Measurements from ENCODE around the gene NEDD4L. TPM values are rescaled to one million over a fixed set of nuclear protein-coding genes. Genes with fewer than 3 reads are reported as not detected.
"Not testable (repeated sequence)": the region's sequence is repeated elsewhere in the genome, so short reads cannot be mapped to it uniquely, and the experiment has no call there.

Gene NEDD4L
- total RNA-seq, 1 donor from 2014 or later: 41.4 TPM

GRCh38 chr18:58257461-58257860 lies 213.4 kb downstream of the NEDD4L start:
- no peaks in the 10 kb centered on the region for H3K27me3 Mint-ChIP-seq (ENCODE audit: low read depth)
- no peaks in the 10 kb centered on the region for H3K9me3 Mint-ChIP-seq
- no peak overlapping the region for H3K4me3 Mint-ChIP-seq
- no peak overlapping the region for H3K27ac Mint-ChIP-seq (ENCODE audit: unreplicated experiment)
- DNase-seq (ENCODE audit: low read depth, low spot score): no peak
- no peak for TF ChIP-seq CTCF (conservative IDR thresholded peaks at IDR 0.05)
- peaks cover 4% of the 10 kb centered on the region for H3K36me3 Mint-ChIP-seq (ENCODE audit: low read depth)
- peaks cover 21% of the 10 kb centered on the region for H3K4me1 Mint-ChIP-seq

GRCh38 chr18:58258692-58259342 lies 214.8 kb downstream of the NEDD4L start:
- Mint-ChIP-seq H3K9me3 (no peaks in the 10 kb centered on the region), H3K4me1 (peaks cover 26% of the 10 kb centered on the region), H3K4me3 (no peak overlapping the region), H3K36me3 (ENCODE audit: low read depth) (peaks cover 4% of the 10 kb centered on the region), H3K27ac (ENCODE audit: unreplicated experiment) (no peak overlapping the region), H3K27me3 (ENCODE audit: low read depth) (no peaks in the 10 kb centered on the region)
- TF ChIP-seq CTCF (conservative IDR thresholded peaks at IDR 0.05): no peak
- no peak for DNase-seq (ENCODE audit: low read depth, low spot score)

GRCh38 chr18:58263055-58263957 lies 219.3 kb downstream of the NEDD4L start:
- TF ChIP-seq CTCF (conservative IDR thresholded peaks at IDR 0.05): no peak
- Mint-ChIP-seq H3K27ac (ENCODE audit: unreplicated experiment) (no peak overlapping the region), H3K36me3 (ENCODE audit: low read depth) (no peaks in the 10 kb centered on the region), H3K9me3 (no peaks in the 10 kb centered on the region), H3K4me1 (peaks cover 5% of the 10 kb centered on the region), H3K4me3 (no peak overlapping the region), H3K27me3 (ENCODE audit: low read depth) (no peaks in the 10 kb centered on the region)
- no peak for DNase-seq (ENCODE audit: low read depth, low spot score)

- DNase-seq (ENCODE audit: low read depth, low spot score): no peak
- Mint-ChIP-seq H3K4me1 (peaks cover 5% of the 10 kb centered on the region), H3K27me3 (ENCODE audit: low read depth) (no peaks in the 10 kb centered on the region), H3K9me3 (no peaks in the 10 kb centered on the region), H3K36me3 (ENCODE audit: low read depth) (no peaks in the 10 kb centered on the region), H3K4me3 (no peak overlapping the region), H3K27ac (ENCODE audit: unreplicated experiment) (no peak overlapping the region)
- no peak for TF ChIP-seq CTCF (conservative IDR thresholded peaks at IDR 0.05)
Observed at GRCh38 chr18:58264075-58264474, 220.0 kb downstream of the NEDD4L start.

- Mint-ChIP-seq H3K4me1 (peaks cover 5% of the 10 kb centered on the region), H3K27ac (ENCODE audit: unreplicated experiment) (no peak overlapping the region), H3K4me3 (no peak overlapping the region), H3K9me3 (no peaks in the 10 kb centered on the region), H3K36me3 (ENCODE audit: low read depth) (no peaks in the 10 kb centered on the region), H3K27me3 (ENCODE audit: low read depth) (no peaks in the 10 kb centered on the region)
- no peak for TF ChIP-seq CTCF (conservative IDR thresholded peaks at IDR 0.05)
- DNase-seq (ENCODE audit: low read depth, low spot score): no peak
Observed at GRCh38 chr18:58264840-58265239, 220.8 kb downstream of the NEDD4L start.

GRCh38 chr18:58265489-58265888 lies 221.5 kb downstream of the NEDD4L start:
- not testable (repeated sequence) for H3K36me3 Mint-ChIP-seq (ENCODE audit: low read depth); H3K9me3 Mint-ChIP-seq; H3K4me1 Mint-ChIP-seq; H3K4me3 Mint-ChIP-seq; H3K27me3 Mint-ChIP-seq (ENCODE audit: low read depth); H3K27ac Mint-ChIP-seq (ENCODE audit: unreplicated experiment); DNase-seq (ENCODE audit: low read depth, low spot score)
